ENCODE results near the gene USF2. TPM values are rescaled to one million over a fixed set of nuclear protein-coding genes. Genes with fewer than 3 reads are reported as not detected.

USF2 gene, protein sequence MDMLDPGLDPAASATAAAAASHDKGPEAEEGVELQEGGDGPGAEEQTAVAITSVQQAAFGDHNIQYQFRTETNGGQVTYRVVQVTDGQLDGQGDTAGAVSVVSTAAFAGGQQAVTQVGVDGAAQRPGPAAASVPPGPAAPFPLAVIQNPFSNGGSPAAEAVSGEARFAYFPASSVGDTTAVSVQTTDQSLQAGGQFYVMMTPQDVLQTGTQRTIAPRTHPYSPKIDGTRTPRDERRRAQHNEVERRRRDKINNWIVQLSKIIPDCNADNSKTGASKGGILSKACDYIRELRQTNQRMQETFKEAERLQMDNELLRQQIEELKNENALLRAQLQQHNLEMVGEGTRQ
- total RNA-seq (2021; ENCODE audit: unreplicated experiment): 121 TPM
- polyA plus RNA-seq (2012; ENCODE audit: insufficient read length): 261 TPM
- Bru-seq, nascent RNA: percentile 75 among the genes with signal in this experiment
- BruChase-seq, experiment 1, labeled RNA remaining after a 2-hour chase: percentile 84 among the genes with signal in this experiment
- percentile 85 among the genes with signal in this experiment for BruChase-seq, experiment 2, labeled RNA remaining after a 6-hour chase
- long read RNA-seq, partial matches to known transcripts: 43 of 65 reads
- long read RNA-seq, other reads (novel, unspliced or antisense): 11 of 65 reads

- intact Hi-C loops (cut with micrococcal nuclease; ENCODE audit: unreplicated experiment) (no loop called here), in situ Hi-C loops (cut with HindIII; ENCODE audit: low pct_unique_long_range_greater_than_20kb, low sequenced_read_pairs) (no loop called here)
- DNase-seq (ENCODE audit: low read depth, low spot score): no peak
- ChIA-PET POLR2A (interaction anchor here (0.6 kb wide), 1 partner anchor 798 kb away, joined by 6 read pairs; no protein-coding TSS in a partner anchor), CTCF (interaction anchor here (0.6 to 0.7 kb wide), 5 partner anchors 16 to 226 kb away, joined by 3 to 5 read pairs (median 5); no protein-coding TSS in a partner anchor)
- Histone ChIP-seq H3K4me1 (ENCODE audit: control insufficient read depth, insufficient read depth, low read length) (peaks cover 25% of the 10 kb centered on the region), H3K4me3 (ENCODE audit: low read depth in 2 of 2, low read length in 2 of 2) (peak within 1 kb of the TSS; percentile 86 to 93), H3K27ac (ENCODE audit: low read length) (peak within 1 kb of the TSS; percentile 99), H3K9me3 (ENCODE audit: control insufficient read depth, insufficient read depth, low read depth, low read length) (no peaks in the 10 kb centered on the region), H3K27me3 (ENCODE audit: control insufficient read depth, insufficient read depth, low read length) (no peaks in the 10 kb centered on the region), H3K36me3 (ENCODE audit: control insufficient read depth, insufficient read depth, low read length) (peaks cover 14% of the 10 kb centered on the region; the same call in 1 of the 2 replicates)
- no TSS peak for BruUV-seq (replicated peaks)
- ATAC-seq: peak; percentile 57
- TF ChIP-seq, protein P1, sequence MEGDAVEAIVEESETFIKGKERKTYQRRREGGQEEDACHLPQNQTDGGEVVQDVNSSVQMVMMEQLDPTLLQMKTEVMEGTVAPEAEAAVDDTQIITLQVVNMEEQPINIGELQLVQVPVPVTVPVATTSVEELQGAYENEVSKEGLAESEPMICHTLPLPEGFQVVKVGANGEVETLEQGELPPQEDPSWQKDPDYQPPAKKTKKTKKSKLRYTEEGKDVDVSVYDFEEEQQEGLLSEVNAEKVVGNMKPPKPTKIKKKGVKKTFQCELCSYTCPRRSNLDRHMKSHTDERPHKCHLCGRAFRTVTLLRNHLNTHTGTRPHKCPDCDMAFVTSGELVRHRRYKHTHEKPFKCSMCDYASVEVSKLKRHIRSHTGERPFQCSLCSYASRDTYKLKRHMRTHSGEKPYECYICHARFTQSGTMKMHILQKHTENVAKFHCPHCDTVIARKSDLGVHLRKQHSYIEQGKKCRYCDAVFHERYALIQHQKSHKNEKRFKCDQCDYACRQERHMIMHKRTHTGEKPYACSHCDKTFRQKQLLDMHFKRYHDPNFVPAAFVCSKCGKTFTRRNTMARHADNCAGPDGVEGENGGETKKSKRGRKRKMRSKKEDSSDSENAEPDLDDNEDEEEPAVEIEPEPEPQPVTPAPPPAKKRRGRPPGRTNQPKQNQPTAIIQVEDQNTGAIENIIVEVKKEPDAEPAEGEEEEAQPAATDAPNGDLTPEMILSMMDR (IDR thresholded peaks at IDR 0.05): no peak
- TF ChIP-seq SIN3A (IDR thresholded peaks at IDR 0.05; ENCODE audit: borderline replicate concordance, insufficient read depth, low read depth, low read length): peak; percentile 84; the same call in 1 of the 2 replicates
Observed at GRCh38 chr19:35268536-35269437, at the start of gene USF2. Gene USF2, plus strand, starts transcription at chr19:35268962. Its CDS starts 140 bp downstream, at chr19:35269102.

DNA sequence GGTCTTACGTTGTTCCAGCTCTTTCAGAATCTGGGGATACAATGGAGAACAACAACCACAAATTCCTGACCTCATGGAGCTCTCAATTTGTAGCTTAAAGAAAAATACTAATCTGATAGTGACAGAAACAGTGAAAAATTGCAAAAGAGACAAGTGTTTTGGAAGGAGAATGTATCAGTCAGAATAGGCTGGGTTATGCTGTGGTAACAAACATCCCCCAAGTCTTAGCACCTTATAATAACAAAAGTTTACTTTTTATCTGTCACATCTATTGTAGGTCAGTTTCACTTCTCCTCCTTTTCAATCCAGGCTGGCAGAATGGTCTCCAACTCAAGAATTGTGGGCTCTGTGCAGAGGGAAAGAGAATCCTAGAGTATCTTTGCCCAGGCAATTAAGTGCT is 49.8 kb upstream of the USF2 start:
- ATAC-seq: no peak
- TF ChIP-seq POLR2AphosphoS5 (IDR thresholded peaks at IDR 0.05; ENCODE audit: low read depth, low read length) (no peak), SIN3A (IDR thresholded peaks at IDR 0.05; ENCODE audit: borderline replicate concordance, insufficient read depth, low read depth, low read length) (no peak), TCF7L2 (IDR thresholded peaks at IDR 0.05; ENCODE audit: low read depth, low read length) (no peak)
- TF ChIP-seq, protein P2, sequence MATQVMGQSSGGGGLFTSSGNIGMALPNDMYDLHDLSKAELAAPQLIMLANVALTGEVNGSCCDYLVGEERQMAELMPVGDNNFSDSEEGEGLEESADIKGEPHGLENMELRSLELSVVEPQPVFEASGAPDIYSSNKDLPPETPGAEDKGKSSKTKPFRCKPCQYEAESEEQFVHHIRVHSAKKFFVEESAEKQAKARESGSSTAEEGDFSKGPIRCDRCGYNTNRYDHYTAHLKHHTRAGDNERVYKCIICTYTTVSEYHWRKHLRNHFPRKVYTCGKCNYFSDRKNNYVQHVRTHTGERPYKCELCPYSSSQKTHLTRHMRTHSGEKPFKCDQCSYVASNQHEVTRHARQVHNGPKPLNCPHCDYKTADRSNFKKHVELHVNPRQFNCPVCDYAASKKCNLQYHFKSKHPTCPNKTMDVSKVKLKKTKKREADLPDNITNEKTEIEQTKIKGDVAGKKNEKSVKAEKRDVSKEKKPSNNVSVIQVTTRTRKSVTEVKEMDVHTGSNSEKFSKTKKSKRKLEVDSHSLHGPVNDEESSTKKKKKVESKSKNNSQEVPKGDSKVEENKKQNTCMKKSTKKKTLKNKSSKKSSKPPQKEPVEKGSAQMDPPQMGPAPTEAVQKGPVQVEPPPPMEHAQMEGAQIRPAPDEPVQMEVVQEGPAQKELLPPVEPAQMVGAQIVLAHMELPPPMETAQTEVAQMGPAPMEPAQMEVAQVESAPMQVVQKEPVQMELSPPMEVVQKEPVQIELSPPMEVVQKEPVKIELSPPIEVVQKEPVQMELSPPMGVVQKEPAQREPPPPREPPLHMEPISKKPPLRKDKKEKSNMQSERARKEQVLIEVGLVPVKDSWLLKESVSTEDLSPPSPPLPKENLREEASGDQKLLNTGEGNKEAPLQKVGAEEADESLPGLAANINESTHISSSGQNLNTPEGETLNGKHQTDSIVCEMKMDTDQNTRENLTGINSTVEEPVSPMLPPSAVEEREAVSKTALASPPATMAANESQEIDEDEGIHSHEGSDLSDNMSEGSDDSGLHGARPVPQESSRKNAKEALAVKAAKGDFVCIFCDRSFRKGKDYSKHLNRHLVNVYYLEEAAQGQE (IDR thresholded peaks at IDR 0.05; ENCODE audit: insufficient read depth in 1 of 2, low read depth in 2 of 2, low read length in 1 of 2): no peak
- TF ChIP-seq, protein P1 (IDR thresholded peaks at IDR 0.05): no peak
- intact Hi-C loops (cut with micrococcal nuclease; ENCODE audit: unreplicated experiment): no loop called here

More for the DNA sequence above, 49.8 kb upstream of the USF2 start:
- no peak for DNase-seq (ENCODE audit: low read depth, low spot score)
- Histone ChIP-seq H3K27ac (ENCODE audit: low read length) (no peak overlapping the region), H3K4me3 (ENCODE audit: low read depth in 2 of 2, low read length in 2 of 2) (no peak overlapping the region), H3K4me1 (ENCODE audit: control insufficient read depth, insufficient read depth, low read length) (peaks cover 3% of the 10 kb centered on the region; the same call in 1 of the 2 replicates), H3K9me3 (ENCODE audit: control insufficient read depth, insufficient read depth, low read depth, low read length) (no peaks in the 10 kb centered on the region), H3K36me3 (ENCODE audit: control insufficient read depth, insufficient read depth, low read length) (no peaks in the 10 kb centered on the region), H3K27me3 (ENCODE audit: control insufficient read depth, insufficient read depth, low read length) (no peaks in the 10 kb centered on the region; the same call in 1 of the 2 replicates)
- in situ Hi-C loops (cut with HindIII; ENCODE audit: low pct_unique_long_range_greater_than_20kb, low sequenced_read_pairs): no loop called here
- CTCF ChIA-PET: no interaction called here
- POLR2A ChIA-PET: no interaction called here
- no TSS peak for BruUV-seq (replicated peaks)

Data from Panc1 (cell line).